ENCODE measurements around the gene OR5D13. TPM values are rescaled to one million over a fixed set of nuclear protein-coding genes. Genes with fewer than 3 reads are reported as not detected.
A peak's percentile ranks its signal among the peaks of the same experiment; 100 is the strongest.

OR5D13 gene
- polyA plus RNA-seq (2013, experiment 1 of 2), result not detected
- not detected for polyA plus RNA-seq (2013, experiment 2 of 2)

GRCh38 chr11:55773138-55773537 is at the start of gene OR5D13:
Gene OR5D13, plus strand, starts transcription at chr11:55773438. Its CDS starts 0 bp downstream, at chr11:55773438.
- H3K4me1 ChIP-seq (ENCODE audit: control insufficient read depth, low read depth, low read length), result no peaks in the 10 kb centered on the region
- no peak within 1 kb of the TSS for H2AK5ac ChIP-seq (ENCODE audit: low read length)
- H2BK15ac ChIP-seq (replicated peaks; ENCODE audit: low read depth), result no peak within 1 kb of the TSS
- H3K36me3 ChIP-seq (ENCODE audit: control insufficient read depth, insufficient read depth, low read length), result no peaks in the 10 kb centered on the region
- no peak within 1 kb of the TSS for H3K9ac ChIP-seq (ENCODE audit: low read length)
- H3K23ac ChIP-seq (ENCODE audit: low read length), result no peak within 1 kb of the TSS
- no peak within 1 kb of the TSS for H4K5ac ChIP-seq (ENCODE audit: low read length)
- H4K8ac ChIP-seq (ENCODE audit: low read depth, low read length), result no peak within 1 kb of the TSS
- no peak within 1 kb of the TSS for H3K4me2 ChIP-seq (ENCODE audit: low read length)
- no peaks in the 10 kb centered on the region for H3K79me1 ChIP-seq (ENCODE audit: low read length)
- H3K27me3 ChIP-seq (ENCODE audit: insufficient read depth, low read length, poor library complexity), result no peaks in the 10 kb centered on the region
- H2BK120ac ChIP-seq (ENCODE audit: low read depth, low read length), result no peak within 1 kb of the TSS
- H3K4me3 ChIP-seq (ENCODE audit: low read length), result no peak within 1 kb of the TSS
- H3K27ac ChIP-seq (ENCODE audit: low read depth, low read length), result no peak within 1 kb of the TSS
- H3K18ac ChIP-seq (ENCODE audit: low read length), result no peak within 1 kb of the TSS
- H3K79me2 ChIP-seq (ENCODE audit: control insufficient read depth, insufficient read depth, low read length), result no peaks in the 10 kb centered on the region
- no peak within 1 kb of the TSS for H2BK5ac ChIP-seq (ENCODE audit: low read length)
- no peak for DNase-seq
- H3K56ac ChIP-seq (ENCODE audit: low read length), result no peak within 1 kb of the TSS
- H3K4ac ChIP-seq (ENCODE audit: low read depth, low read length), result no peak within 1 kb of the TSS

GRCh38 chr11:55726715-55727324 is 46.4 kb upstream of the OR5D13 start:
- Histone ChIP-seq H3K18ac (ENCODE audit: low read length) (no peak overlapping the region), H3K36me3 (ENCODE audit: control insufficient read depth, insufficient read depth, low read length) (no peaks in the 10 kb centered on the region), H3K4me3 (ENCODE audit: low read length) (no peak overlapping the region), H2BK15ac (replicated peaks; ENCODE audit: low read depth) (no peak overlapping the region), H2AK5ac (ENCODE audit: low read length) (no peak overlapping the region), H3K79me2 (ENCODE audit: control insufficient read depth, insufficient read depth, low read length) (no peaks in the 10 kb centered on the region), H3K4ac (ENCODE audit: low read depth, low read length) (no peak overlapping the region), H2BK120ac (ENCODE audit: low read depth, low read length) (no peak overlapping the region), H3K56ac (ENCODE audit: low read length) (no peak overlapping the region), H3K4me2 (ENCODE audit: low read length) (no peak overlapping the region), H3K4me1 (ENCODE audit: control insufficient read depth, low read depth, low read length) (no peaks in the 10 kb centered on the region), H2BK5ac (ENCODE audit: low read length) (no peak overlapping the region), H4K8ac (ENCODE audit: low read depth, low read length) (no peak overlapping the region), H3K23ac (ENCODE audit: low read length) (no peak overlapping the region), H3K27ac (ENCODE audit: low read depth, low read length) (no peak overlapping the region), H3K9ac (ENCODE audit: low read length) (no peak overlapping the region), H4K5ac (ENCODE audit: low read length) (no peak overlapping the region), H3K79me1 (ENCODE audit: low read length) (no peaks in the 10 kb centered on the region), H3K27me3 (ENCODE audit: insufficient read depth, low read length, poor library complexity) (no peaks in the 10 kb centered on the region)
- peak; percentile 7 for DNase-seq
- WGBS (ENCODE audit: extremely low coverage, insufficient coverage, low lambda C conversion rate), result no CpG with 5 or more reads among the region's 5 CpGs

- Histone ChIP-seq H3K4ac (ENCODE audit: low read depth, low read length) (no peak overlapping the region), H4K8ac (ENCODE audit: low read depth, low read length) (no peak overlapping the region), H2AK5ac (ENCODE audit: low read length) (no peak overlapping the region), H2BK5ac (ENCODE audit: low read length) (no peak overlapping the region), H3K18ac (ENCODE audit: low read length) (no peak overlapping the region), H3K27ac (ENCODE audit: low read depth, low read length) (no peak overlapping the region), H3K36me3 (ENCODE audit: control insufficient read depth, insufficient read depth, low read length) (no peaks in the 10 kb centered on the region), H3K4me2 (ENCODE audit: low read length) (no peak overlapping the region), H3K79me2 (ENCODE audit: control insufficient read depth, insufficient read depth, low read length) (no peaks in the 10 kb centered on the region), H3K56ac (ENCODE audit: low read length) (no peak overlapping the region), H3K27me3 (ENCODE audit: insufficient read depth, low read length, poor library complexity) (no peaks in the 10 kb centered on the region), H3K4me1 (ENCODE audit: control insufficient read depth, low read depth, low read length) (no peaks in the 10 kb centered on the region), H4K5ac (ENCODE audit: low read length) (no peak overlapping the region), H3K79me1 (ENCODE audit: low read length) (no peaks in the 10 kb centered on the region), H2BK120ac (ENCODE audit: low read depth, low read length) (no peak overlapping the region), H3K23ac (ENCODE audit: low read length) (no peak overlapping the region), H3K4me3 (ENCODE audit: low read length) (no peak overlapping the region), H3K9ac (ENCODE audit: low read length) (no peak overlapping the region), H2BK15ac (replicated peaks; ENCODE audit: low read depth) (no peak overlapping the region)
- WGBS (ENCODE audit: extremely low coverage, insufficient coverage, low lambda C conversion rate), result no CpG with 5 or more reads among the region's 3 CpGs
- DNase-seq, result no peak
Observed at GRCh38 chr11:55732936-55733335, 40.3 kb upstream of the OR5D13 start.

- Histone ChIP-seq H2BK120ac (ENCODE audit: low read depth, low read length) (no peak overlapping the region), H3K4me2 (ENCODE audit: low read length) (no peak overlapping the region), H3K27ac (ENCODE audit: low read depth, low read length) (no peak overlapping the region), H3K23ac (ENCODE audit: low read length) (no peak overlapping the region), H3K27me3 (ENCODE audit: insufficient read depth, low read length, poor library complexity) (no peaks in the 10 kb centered on the region), H3K79me1 (ENCODE audit: low read length) (no peaks in the 10 kb centered on the region), H3K36me3 (ENCODE audit: control insufficient read depth, insufficient read depth, low read length) (no peaks in the 10 kb centered on the region), H3K79me2 (ENCODE audit: control insufficient read depth, insufficient read depth, low read length) (no peaks in the 10 kb centered on the region), H3K56ac (ENCODE audit: low read length) (no peak overlapping the region), H3K18ac (ENCODE audit: low read length) (no peak overlapping the region), H3K9ac (ENCODE audit: low read length) (no peak overlapping the region), H3K4me1 (ENCODE audit: control insufficient read depth, low read depth, low read length) (no peaks in the 10 kb centered on the region), H2AK5ac (ENCODE audit: low read length) (no peak overlapping the region), H3K4ac (ENCODE audit: low read depth, low read length) (no peak overlapping the region), H3K4me3 (ENCODE audit: low read length) (no peak overlapping the region), H4K8ac (ENCODE audit: low read depth, low read length) (no peak overlapping the region), H2BK15ac (replicated peaks; ENCODE audit: low read depth) (no peak overlapping the region), H4K5ac (ENCODE audit: low read length) (no peak overlapping the region), H2BK5ac (ENCODE audit: low read length) (no peak overlapping the region)
- no peak for DNase-seq
- no CpG with 5 or more reads among the region's 1 CpG for WGBS (ENCODE audit: extremely low coverage, insufficient coverage, low lambda C conversion rate)
Observed at GRCh38 chr11:55791606-55792005, 18.4 kb downstream of the OR5D13 start.

DNA sequence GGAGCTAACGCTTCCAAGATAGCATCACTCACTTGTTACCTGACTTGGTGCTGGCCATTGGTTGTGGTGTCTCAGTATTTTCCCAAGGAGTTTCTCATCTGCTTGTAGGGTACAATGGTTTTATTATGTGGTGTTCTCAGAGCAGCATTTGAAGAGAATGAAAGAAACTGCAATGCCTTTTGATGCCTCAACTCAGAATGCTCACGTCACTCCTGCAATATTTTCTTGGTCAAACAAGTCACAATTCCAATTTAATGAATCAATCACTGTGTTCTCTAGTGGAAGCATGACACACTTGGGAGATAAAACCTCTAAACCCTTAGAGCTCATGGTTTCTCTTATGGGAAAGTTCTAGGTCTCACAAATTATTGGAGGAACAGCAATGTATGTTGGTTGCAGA is 20.1 kb downstream of the OR5D13 start:
- H3K27ac ChIP-seq (ENCODE audit: low read depth, low read length), result no peak overlapping the region
- no peak overlapping the region for H3K56ac ChIP-seq (ENCODE audit: low read length)
- H2BK5ac ChIP-seq (ENCODE audit: low read length), result no peak overlapping the region
- H4K5ac ChIP-seq (ENCODE audit: low read length), result no peak overlapping the region
- H2AK5ac ChIP-seq (ENCODE audit: low read length), result no peak overlapping the region
- no peak overlapping the region for H2BK15ac ChIP-seq (replicated peaks; ENCODE audit: low read depth)
- H3K4me1 ChIP-seq (ENCODE audit: control insufficient read depth, low read depth, low read length), result no peaks in the 10 kb centered on the region
- H3K9ac ChIP-seq (ENCODE audit: low read length), result no peak overlapping the region
- no peaks in the 10 kb centered on the region for H3K79me2 ChIP-seq (ENCODE audit: control insufficient read depth, insufficient read depth, low read length)
- H3K4me2 ChIP-seq (ENCODE audit: low read length), result no peak overlapping the region
- no peaks in the 10 kb centered on the region for H3K36me3 ChIP-seq (ENCODE audit: control insufficient read depth, insufficient read depth, low read length)
- H2BK120ac ChIP-seq (ENCODE audit: low read depth, low read length), result no peak overlapping the region
- no peaks in the 10 kb centered on the region for H3K27me3 ChIP-seq (ENCODE audit: insufficient read depth, low read length, poor library complexity)
- no peaks in the 10 kb centered on the region for H3K79me1 ChIP-seq (ENCODE audit: low read length)
- no peak for DNase-seq
- no peak overlapping the region for H3K4ac ChIP-seq (ENCODE audit: low read depth, low read length)
- no peak overlapping the region for H3K23ac ChIP-seq (ENCODE audit: low read length)
- no peak overlapping the region for H3K4me3 ChIP-seq (ENCODE audit: low read length)
- H4K8ac ChIP-seq (ENCODE audit: low read depth, low read length), result no peak overlapping the region
- WGBS (ENCODE audit: extremely low coverage, insufficient coverage, low lambda C conversion rate), result no CpG with 5 or more reads among the region's 2 CpGs
- no peak overlapping the region for H3K18ac ChIP-seq (ENCODE audit: low read length)

- no peak within 1 kb of the TSS for H3K56ac ChIP-seq (ENCODE audit: low read length)
- no peak within 1 kb of the TSS for H2BK120ac ChIP-seq (ENCODE audit: low read depth, low read length)
- no peak within 1 kb of the TSS for H2BK5ac ChIP-seq (ENCODE audit: low read length)
- H3K4me2 ChIP-seq (ENCODE audit: low read length), result no peak within 1 kb of the TSS
- H3K79me2 ChIP-seq (ENCODE audit: control insufficient read depth, insufficient read depth, low read length), result no peaks in the 10 kb centered on the region
- H3K36me3 ChIP-seq (ENCODE audit: control insufficient read depth, insufficient read depth, low read length), result no peaks in the 10 kb centered on the region
- H2BK15ac ChIP-seq (replicated peaks; ENCODE audit: low read depth), result no peak within 1 kb of the TSS
- no peaks in the 10 kb centered on the region for H3K4me1 ChIP-seq (ENCODE audit: control insufficient read depth, low read depth, low read length)
- H3K27me3 ChIP-seq (ENCODE audit: insufficient read depth, low read length, poor library complexity), result no peaks in the 10 kb centered on the region
- H3K79me1 ChIP-seq (ENCODE audit: low read length), result no peaks in the 10 kb centered on the region
- DNase-seq, result no peak
- H4K8ac ChIP-seq (ENCODE audit: low read depth, low read length), result no peak within 1 kb of the TSS
- no peak within 1 kb of the TSS for H3K9ac ChIP-seq (ENCODE audit: low read length)
- H3K4me3 ChIP-seq (ENCODE audit: low read length), result no peak within 1 kb of the TSS
- no peak within 1 kb of the TSS for H4K5ac ChIP-seq (ENCODE audit: low read length)
- H3K27ac ChIP-seq (ENCODE audit: low read depth, low read length), result no peak within 1 kb of the TSS
- no peak within 1 kb of the TSS for H3K23ac ChIP-seq (ENCODE audit: low read length)
- no peak within 1 kb of the TSS for H2AK5ac ChIP-seq (ENCODE audit: low read length)
- no peak within 1 kb of the TSS for H3K18ac ChIP-seq (ENCODE audit: low read length)
- no peak within 1 kb of the TSS for H3K4ac ChIP-seq (ENCODE audit: low read depth, low read length)
Observed at GRCh38 chr11:55795256-55795655, 22.0 kb downstream of the OR5D13 start, which contains the start of gene OR5D14. Gene OR5D14, plus strand, starts transcription at chr11:55795556. Its CDS starts 0 bp downstream, at chr11:55795556.

Data from mesendoderm (in vitro differentiated cells).